Activated CD8-positive, alpha-beta memory T cell treated with anti-CD3 and anti-CD28 coated beads, Interleukin-2, amount 50 U/mL, for 1 hour (primary cell): ENCODE measurements around the gene AFF2.
"Not testable (repeated sequence)": the region's sequence is repeated elsewhere in the genome, so short reads cannot be mapped to it uniquely, and the experiment has no call there.

Experiments used
- DNase-seq: peaks from one replicate; pipeline ENCODE4 v3.0.0-alpha.2; 2020; ENCODE audit errors: extremely low read depth

The AFF2 gene

GRCh38 chrX:148854306-148854705, 353.9 kb downstream of the AFF2 start:
- DNase-seq, result no peak

DNA sequence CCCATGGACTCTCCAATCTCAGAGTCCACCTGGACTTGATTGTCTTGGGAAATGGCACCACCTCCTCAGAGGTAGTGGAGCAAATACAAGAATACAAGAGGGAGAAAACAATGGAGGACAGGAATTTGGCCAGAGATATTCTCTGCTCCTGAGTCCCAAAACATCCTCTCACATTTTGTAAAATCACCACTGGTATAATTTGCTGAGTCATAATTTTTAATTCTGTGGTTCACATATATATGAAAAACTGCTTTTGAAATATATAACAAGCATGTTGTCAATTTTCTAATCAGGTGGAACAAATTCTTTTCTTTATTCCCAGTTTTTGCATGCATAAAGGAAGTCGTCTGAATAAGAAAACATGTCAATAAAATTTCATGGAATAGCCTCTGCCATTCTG, 356.1 kb downstream of the AFF2 start:
- DNase-seq, result no peak

DNA sequence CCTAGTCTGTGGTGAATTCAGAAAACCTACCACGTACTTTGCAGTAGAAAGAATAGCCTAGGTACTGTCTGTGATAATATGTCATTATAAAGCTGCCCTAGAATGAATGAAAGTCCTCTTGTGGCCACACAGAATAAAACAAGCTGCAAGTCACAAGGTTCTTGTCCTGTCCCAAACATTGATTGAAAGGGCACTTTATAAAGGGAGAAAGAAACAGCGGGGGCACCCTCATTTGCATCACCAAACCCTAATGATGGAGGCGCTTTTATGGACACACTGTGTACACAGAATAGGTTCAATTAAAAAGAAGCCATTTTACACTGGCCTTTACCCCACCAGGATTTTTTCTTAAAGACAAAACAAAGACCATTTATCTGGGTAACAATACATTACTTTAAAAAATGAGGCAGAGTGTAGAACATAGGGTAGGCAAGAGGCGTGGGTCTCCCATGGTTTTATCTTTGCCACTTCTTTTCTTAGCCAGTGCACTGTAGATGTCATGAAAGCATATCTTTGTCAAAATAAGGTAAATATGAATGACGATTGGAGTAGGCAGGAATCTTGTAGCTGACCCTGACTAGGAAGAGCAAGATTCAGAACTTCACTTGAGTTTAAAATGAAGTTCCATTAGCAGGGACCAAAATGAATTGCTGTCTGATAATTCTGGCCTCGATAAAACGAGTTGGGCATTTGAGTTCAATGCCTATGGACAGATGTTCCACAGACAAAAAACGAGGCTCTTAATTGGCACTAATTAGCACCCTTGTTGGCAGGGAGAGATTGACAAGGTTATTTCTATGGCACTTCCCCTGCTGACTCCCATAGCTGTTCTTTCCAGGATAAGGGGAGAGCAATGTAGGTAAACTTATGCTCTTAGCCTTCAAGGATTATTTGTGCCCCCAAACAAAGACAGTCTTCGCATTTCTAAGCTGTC, 365.1 kb downstream of the AFF2 start:
- no peak for DNase-seq

DNA sequence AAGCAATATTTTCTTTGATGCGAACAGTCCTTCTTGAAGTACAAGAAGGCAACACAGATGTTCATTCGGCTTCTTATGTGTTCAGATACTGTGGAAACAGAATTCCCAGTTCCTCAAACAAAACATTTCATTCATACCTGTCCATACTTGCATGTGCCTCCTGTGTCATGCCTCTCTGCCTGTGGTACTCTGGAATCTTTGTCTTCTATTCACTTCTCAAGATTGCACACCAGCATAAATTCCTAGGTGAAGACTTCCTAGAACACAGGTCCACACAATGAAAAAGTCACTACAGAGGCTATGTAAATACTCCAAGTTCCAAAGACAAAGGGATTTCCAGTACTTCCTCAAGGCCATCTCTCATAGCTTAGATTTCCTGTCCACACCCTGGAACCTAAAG, 367.2 kb downstream of the AFF2 start:
- no peak for DNase-seq

GRCh38 chrX:148871422-148872160, 371.2 kb downstream of the AFF2 start:
- no peak for DNase-seq

- DNase-seq, result no peak
These were observed 371.7 kb downstream of the AFF2 start for GRCh38 chrX:148872161-148872535.

GRCh38 chrX:148872881-148873280, 372.5 kb downstream of the AFF2 start:
- DNase-seq, result no peak

GRCh38 chrX:148874636-148875246, 374.3 kb downstream of the AFF2 start:
- DNase-seq, result no peak

DNA sequence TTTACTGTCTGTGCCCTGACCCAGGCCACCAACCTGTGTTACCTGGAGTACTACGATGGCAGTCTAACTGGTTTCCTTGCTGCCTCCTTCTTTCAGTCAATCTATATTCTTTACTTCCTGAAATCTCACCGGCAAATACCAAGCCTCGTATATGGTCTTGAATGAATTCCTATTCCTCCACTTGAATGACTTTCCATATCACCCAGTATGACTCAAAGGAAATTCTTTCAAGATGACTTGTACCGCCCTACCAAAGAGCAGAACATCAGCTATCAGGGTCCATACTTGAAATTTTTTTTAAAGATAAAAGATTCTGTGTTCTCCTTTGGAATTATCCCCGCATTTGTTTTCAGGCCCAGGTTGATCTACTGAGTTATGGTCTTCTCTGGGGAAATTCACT, 378.0 kb downstream of the AFF2 start:
- no peak for DNase-seq

DNA sequence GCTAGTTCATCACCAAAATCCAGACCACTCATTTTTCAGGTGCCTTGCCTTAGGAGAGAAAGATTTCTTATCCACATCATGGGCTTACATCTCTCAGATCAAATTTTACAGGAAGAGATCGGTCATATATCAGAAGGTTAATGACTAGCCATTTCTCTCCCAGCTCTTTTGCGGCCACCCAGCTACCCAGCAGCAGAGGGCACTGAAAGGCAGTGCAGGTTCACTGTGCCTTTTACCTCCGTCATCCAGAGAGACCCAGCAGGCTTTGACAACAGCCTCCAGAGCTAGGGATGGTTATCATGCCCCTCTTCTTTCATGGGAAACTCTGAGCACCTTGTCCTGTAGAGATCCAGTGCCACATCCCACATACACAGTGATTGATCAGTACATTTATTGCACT, 384.8 kb downstream of the AFF2 start:
- no peak for DNase-seq

GRCh38 chrX:148893395-148893794, 393.0 kb downstream of the AFF2 start:
- DNase-seq, result no peak

DNA sequence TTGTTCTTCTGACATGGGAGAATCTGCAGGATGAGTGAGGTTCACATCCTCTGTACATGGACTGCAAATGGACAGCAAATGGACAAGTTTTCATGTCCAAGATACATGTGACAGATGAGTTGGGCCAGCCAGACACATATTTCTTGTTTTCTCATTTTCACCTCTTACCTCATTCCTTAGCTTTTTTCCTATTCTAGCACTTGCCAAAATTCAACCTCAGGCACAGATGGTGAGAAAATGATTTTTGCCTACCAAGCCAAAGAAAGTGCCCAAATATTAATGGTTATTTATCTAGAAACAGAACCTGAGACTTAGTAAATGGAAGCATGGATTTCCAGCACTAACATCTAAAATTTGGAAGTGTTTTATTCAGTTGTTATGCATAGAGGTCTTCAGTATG, 402.2 kb downstream of the AFF2 start:
- DNase-seq, result no peak

- DNase-seq, result no peak
These were observed 402.8 kb downstream of the AFF2 start for GRCh38 chrX:148903176-148903575.

DNA sequence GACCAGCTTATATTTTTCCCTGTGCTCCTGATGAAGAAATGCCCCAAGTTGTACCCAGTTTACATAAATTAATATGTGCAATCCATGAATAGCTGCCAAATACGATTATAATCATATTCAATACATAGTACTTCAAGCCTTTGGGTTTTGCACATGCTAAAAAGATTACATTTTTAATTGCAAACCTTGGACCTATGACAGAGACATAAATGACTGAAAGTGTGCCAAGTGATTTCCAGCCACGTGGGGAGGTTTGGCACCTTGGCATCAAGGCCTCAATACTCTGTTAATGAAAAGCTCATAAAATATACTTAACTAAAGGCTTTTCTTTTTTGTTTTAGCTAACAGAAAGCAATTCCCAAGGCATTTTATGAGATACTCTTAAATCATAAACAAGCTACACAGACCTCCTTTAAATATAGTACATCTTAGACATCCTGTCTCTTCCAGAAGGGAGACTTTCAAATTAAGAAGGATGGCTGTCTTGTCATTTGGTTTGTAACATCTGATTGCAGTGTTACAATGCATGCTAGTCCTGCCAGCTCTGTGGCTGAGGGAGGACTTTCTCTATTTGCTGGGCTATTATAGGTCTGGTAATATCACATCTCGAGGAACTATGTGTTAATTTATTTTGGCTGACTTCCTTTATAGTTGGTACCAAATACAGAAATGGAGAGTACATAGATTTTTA, 404.1 kb downstream of the AFF2 start:
- no peak for DNase-seq

DNA sequence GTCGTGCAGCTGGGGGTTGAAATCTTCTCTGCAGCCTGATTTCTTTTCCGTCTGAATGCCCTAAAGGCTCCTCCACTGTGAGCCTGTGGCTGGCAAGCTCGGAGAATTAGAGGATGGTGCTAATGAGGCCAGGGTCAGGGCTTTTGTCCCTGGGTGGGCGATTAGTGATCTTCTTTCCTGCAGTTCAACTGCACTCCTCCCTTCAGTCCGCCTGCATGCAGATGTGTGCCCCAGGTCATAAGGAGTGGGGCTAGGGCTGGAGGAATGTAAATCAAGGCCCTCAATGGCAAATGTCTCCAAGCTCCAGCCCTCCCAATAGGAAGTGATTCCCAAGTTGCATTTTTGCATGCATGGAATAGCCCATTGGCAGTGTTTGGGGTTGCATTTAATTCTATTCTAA, 405.0 kb downstream of the AFF2 start:
- DNase-seq, result no peak

- not testable (repeated sequence) for DNase-seq
These were observed 406.2 kb downstream of the AFF2 start for GRCh38 chrX:148906628-148907027.

DNA sequence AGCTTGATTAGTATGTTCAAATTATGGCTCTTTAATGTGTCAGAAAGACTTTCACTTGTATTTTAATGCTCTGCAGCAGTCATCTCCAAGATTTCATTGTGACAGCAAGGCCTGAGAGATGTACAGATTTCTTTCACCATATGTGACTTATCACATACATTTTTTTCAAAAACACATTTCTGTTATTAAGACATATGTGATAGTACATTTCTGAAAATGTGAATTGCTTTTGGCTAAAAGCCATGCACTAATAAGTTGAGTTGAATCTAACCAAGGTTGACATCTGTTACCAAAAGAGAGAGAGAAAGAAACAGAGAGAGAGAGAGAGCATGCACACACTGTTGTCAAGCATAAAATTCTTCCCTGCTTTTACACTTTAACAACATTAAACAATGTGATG, 409.3 kb downstream of the AFF2 start:
- DNase-seq, result no peak

- DNase-seq, result no peak
These were observed 413.6 kb downstream of the AFF2 start for GRCh38 chrX:148913971-148914370.

GRCh38 chrX:148914783-148915182, 414.4 kb downstream of the AFF2 start:
- DNase-seq, result no peak

DNA sequence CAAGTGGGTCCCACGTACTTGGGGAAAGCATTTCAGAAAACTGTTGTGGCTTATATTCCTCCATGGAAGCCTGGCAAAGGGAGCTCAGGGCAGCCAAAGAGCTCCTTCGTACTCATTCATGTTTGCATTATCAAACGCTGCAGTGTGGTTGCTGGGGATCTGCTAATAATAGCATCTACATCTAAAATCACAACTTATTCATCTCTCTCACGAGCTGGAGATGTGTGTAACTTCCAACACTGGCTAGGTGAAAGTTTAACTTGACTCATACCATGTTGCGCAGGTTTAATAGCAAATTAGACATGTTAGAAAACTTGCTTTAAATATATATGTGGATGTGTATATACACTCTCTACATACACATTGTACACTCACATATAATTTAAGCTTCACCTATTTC, 415.1 kb downstream of the AFF2 start:
- no peak for DNase-seq

DNA sequence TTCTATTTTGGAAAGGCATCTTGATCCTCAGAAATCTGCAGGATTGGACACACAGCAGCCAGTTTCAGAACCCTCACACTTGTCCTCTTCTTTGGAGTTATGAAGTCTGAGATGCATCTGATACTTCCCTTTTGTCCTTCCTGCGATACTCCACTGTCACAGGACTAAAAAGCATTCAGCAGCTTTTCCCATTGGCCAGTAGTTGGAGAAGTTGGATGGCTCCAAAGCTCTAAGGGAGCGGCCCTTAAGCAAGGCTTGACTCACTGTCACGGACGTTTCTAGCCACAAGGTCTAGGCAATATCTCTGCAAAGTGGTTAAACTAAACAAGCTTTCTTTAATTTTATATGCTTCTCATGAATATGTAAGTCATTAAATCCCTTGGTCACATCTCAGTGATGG, 417.0 kb downstream of the AFF2 start:
- no peak for DNase-seq

DNA sequence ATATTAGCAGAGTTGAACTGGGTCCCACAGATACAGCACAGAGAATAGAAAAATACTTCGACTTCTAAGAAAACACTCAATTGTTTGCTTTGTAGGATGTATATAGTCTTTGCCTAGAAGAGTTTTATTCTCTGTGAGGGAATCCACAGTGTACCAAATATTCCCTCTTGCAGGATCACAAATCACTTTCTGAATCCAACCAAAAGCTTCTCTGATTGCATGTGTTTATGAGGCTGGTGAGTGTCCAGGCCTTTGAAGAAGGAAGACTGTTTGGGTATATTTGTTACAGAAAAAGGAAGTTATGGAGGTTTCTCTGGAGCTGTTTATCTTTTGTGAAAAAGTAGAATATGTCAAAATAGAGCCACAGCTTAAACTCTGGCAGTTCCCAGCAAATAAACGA, 423.2 kb downstream of the AFF2 start:
- no peak for DNase-seq
